NCI-H1436 (cell line): ENCODE results near the gene GPC1.
"Not testable (repeated sequence)": the region's sequence is repeated elsewhere in the genome, so short reads cannot be mapped to it uniquely, and the experiment has no call there.

Experiments
- DNase-seq: peaks from one replicate; lab custom pipeline; 2025; lab: John Stamatoyannopoulos, UW

Gene GPC1, protein sequence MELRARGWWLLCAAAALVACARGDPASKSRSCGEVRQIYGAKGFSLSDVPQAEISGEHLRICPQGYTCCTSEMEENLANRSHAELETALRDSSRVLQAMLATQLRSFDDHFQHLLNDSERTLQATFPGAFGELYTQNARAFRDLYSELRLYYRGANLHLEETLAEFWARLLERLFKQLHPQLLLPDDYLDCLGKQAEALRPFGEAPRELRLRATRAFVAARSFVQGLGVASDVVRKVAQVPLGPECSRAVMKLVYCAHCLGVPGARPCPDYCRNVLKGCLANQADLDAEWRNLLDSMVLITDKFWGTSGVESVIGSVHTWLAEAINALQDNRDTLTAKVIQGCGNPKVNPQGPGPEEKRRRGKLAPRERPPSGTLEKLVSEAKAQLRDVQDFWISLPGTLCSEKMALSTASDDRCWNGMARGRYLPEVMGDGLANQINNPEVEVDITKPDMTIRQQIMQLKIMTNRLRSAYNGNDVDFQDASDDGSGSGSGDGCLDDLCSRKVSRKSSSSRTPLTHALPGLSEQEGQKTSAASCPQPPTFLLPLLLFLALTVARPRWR

DNA sequence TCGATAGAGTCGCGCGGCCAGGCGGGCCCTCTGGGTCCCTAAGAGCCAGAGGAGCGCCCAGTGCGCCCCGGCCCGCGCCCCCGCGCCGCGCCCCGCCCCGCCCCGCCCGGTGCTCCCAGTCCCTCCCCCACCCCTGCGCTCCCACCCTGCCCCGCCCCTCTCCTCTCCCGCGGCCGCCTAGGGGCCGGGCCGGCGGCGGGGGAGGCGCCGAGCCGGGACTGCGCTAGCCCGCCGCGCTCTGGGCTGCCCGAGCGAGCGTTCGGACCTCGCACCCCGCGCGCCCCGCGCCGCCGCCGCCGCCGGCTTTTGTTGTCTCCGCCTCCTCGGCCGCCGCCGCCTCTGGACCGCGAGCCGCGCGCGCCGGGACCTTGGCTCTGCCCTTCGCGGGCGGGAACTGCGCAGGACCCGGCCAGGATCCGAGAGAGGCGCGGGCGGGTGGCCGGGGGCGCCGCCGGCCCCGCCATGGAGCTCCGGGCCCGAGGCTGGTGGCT lies at the start of gene GPC1:
Gene GPC1, plus strand, starts transcription at position 207 of the 491 bp plus-strand sequence. Its CDS starts 256 bp downstream, at position 463.
- peak; percentile 75 for DNase-seq

DNA sequence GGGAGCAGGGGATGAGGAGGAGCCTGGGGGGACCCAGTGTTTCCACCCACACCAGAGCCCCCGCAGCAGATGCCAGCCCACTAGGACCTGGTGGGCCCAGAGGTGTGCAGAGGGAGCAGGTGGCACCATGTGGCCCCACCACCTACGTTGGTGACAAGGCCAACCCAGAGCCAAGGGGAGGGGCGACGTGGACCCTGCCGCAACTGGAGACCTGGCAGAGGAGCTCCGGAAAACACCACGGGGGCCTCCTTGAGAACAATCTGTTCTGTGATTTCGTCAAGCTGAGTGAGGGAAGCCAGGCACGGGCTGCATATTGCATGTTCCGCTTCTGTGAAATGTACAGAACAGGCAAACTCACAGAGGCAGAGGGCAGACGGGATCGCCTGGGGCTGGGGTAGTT lies 49.1 kb upstream of the GPC1 start:
- DNase-seq = no peak

DNA sequence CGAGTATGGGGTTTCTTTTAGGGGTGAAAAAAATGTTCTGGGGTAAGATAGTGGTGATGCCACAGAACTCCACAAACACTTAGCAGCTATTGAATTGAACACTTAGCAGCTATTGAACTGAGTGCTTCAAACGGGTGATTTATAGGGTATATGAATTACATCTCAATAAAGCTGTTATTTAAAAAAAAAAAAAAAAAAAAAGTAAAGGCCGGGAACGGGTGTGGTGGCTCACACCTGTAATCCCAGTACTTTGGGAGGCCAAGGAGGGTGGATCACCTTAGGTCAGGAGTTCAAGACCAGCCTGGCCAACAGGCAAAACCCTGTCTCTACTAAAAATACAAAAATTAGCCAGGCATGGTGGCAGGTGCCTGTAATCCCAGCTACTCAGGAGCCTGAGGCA lies 48.7 kb upstream of the GPC1 start:
- DNase-seq = not testable (repeated sequence)

DNA sequence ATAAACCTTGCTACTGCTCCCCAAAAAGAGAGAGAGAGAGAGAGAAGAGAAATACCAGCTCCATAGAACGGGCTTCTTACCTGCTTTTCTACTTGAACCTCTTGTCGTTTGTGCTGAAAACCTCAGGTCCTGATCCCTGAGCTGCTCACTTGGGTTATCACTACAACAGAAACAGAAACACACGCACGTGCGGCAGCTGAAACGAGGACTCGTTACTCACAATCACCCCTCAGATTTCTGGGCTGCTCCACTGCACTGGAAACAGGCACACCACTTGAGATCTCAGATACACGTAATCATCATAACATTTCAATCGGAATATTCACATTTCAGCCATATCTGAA lies 48.2 kb upstream of the GPC1 start:
- DNase-seq = no peak

DNA sequence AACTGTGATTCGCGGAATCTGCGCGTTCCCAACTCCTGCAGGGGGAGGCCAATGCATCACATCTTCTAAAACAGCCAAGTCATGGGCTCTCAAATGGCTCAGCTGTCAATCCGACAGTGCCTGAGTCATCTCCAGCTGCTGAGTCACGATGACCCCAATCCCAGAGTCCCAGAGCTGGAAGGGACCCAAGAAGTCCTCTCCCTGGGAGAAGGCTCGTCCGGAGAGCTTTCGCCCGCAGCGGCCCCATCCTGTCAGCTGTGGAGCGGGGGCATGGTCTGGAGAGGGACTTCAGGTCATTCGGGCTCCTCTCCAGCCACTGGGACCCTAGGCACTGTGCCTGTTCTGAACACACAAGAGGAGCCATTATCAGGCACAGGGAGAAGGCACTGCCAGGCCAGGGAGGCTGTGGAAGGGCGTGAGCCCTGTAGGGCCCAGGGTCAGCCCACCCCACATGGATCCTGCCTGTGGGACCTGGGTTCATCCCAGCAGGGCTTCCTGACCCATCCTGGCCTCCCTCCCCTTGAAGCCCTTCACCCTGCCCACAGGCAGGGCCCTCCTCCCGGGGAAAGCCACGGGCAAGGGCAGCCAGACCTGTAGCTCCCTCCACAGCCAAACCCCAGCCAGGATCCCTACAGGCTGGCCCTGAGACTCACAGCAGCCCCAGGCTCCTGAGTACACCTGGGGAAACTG lies 47.6 kb upstream of the GPC1 start:
- DNase-seq = no peak

DNA sequence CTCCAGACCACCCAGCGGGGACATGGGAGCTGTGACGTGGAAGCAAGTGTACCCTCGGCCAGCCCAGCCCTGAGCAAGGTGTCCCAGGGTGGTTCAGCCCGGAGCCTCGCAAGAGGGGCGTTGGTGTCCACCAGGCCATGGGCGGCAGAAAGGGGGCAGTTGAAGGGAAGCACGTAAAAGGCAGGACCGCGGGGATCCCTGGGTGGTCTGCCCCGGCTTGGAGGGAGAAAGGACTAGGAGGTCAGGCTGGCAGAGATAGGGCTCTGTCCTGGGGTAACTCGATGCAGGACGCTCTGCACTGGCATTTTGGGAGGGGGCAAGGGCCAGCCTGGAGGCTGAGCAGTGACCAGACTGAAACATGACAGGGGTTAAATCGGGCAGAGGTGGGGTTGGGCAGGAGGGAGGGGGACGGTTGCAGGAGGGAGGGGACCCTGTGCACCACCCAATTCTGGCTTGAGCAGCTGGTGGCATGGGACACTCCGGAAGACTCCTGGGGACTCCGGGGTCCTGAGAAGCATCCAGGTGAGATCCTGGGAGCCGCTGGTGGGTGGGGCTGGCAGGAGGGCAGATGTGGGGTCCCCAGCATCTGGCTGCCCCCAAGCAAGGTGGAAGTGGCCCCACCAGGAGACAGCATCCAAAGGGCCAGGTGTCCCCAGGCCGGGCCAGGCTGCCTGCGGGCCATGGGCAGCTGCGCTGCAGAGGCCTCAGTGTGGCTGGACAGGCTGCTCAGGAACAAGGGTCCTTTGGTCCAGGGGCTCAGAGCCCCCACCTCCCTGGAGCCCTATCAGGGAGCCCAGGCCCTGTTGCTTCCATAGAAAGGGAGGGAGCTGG lies 46.8 kb upstream of the GPC1 start:
- DNase-seq = no peak

DNA sequence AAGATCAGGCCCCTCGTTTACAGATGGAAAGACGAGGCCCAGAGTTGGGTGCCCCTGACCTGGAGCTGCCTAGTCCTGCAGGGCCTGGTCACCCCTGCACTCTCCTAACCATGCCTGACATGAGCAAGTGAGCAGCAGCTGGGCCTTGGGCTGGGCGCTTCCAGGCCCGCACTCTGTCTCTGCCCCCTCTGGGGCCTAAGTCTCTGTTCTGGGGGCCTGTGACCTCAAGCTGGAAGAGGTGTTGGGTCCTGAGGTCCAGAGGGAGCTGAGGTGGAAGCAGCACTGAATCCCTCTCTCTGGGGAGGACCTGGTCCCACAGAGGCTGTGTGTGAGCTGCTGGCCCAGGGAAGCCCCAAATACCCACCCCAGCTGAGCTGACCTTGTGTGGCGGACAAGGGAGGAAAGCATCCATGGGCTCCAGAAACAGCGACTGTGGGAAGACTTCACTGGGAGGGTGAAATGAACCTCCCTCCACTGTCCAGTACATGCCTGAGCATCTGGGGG lies 46.1 kb upstream of the GPC1 start:
- DNase-seq = no peak

DNA sequence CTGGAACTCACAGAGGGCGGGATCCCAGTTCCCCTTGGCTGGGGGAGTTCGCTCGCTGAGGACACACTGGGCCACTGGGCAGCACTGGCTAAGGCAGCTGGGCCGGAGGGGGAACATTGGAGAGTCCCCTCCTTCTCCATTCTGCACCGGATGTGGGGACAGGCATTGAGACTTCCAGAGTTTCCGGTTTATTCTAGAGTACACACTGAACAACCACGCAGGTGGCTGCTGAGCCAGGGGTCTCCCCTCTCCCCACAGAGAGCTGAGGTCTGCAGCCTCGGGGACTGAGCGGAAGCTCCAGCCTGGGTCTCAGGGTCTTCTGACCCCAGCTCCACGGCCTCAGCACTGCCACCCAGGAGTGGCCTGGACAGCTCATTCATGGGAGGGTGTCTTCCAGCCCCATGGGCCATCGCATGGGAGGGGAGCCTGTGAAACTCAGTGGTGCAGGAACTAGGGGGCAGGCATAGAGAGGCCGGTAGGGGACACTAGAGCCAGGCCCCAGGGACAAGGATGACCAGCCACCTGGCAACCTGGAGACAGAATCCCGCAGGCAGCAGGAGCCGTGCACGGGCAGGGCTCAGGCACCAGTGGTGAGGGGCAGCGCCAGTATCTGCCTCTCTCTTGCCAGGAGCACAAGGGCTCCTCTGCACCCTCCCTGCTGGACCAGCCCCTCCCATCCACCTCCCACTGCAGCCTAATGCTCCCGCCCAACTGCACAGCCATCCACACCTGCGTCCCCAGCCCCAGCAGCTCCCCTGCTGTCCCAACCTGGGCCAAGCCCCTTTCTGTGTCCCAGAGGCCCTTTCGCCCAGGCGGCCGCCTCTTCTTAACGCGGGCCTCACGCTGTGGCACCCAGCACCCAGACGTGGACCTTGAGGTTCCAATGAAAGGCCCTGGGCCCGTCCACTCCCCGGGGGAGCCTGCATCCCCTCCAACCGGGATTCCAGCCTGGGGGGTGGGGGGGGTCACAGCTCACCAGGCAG lies 45.1 kb upstream of the GPC1 start:
- no peak for DNase-seq

DNA sequence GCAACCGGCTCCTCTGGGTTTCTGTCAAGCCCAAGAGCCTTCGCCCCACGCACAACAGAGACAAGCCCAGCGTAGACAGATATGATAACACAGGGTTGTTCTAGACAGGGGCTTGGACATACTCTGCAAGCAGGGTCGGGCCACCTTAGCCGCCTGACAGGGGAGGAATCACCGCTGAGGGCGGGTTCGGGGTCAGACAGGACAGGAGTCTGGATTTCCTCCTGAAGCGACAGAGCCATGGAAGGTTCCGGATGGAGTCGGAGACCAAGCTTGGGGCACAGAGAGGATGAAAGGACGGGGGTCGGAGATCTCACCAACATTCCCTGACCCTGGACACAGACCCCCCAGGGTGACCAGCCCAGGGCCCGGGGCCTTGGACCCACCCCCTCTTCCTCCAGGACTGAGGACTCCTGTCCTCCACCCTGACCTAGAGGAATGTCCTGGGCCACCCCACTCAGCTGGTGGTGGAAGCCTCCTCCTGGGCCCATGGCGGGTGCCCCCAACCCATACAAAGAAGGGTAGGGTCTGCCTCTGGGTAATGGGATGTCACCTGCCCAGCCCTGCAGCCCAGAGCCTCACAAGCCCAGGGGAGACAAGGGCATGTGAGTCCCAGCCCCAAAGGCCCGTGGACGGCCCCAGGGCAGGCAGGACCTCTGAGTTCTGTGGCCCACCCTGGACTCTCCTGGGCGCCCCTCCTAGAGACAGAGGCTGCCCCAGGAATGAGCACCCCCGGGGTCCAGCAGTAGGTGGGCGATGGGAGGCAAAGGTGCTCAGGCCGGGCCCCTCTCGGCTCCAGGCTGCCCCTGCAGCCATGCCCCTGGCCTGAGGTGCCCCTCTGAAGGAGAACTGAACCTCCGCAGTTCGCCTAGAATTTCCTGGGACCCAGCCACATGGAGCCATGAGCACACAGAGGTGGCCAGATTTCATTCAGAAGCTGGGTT lies 44.1 kb upstream of the GPC1 start:
- DNase-seq = no peak

DNA sequence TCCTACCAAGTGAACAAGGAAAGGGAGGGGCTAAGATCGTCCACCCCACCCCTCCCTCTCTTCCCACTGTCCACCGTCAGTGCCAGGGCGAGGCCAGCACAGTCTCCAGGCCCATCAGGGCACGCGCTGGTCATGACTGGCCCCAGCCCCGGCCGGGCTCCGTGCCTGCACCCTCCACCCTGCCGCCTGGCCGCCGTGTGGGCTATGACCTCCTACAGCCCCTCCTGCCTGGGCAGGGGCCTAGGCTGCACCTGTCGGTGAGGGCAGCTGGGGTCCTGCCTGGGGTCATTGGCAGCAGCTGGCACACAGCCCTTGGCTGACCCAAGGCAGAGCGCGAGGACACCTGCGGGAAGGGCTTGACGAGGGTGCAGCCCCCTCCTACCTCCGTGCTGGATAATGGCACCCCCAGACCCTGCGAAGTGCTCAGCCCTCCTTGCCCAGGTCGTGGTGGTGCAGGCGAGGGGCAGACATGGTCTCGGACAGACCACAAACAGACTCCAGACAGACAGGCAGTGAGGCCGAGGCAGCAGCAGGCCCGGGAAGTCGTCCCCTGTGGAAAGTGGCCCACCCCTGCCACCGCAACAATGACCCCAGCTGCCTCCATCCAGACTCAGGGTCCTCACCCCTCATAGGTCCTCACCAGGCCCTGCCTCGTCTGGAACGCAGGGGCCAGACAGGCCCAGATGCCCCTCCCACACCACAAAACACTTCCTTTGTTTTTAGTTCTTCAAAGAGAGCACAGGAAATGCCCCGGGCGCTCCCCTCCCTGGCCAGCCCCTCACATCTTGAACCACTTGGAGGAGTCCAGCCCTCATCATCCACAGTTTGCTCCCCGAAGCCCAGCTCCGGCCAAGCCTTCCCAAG lies 43.1 kb upstream of the GPC1 start:
- no peak for DNase-seq

DNA sequence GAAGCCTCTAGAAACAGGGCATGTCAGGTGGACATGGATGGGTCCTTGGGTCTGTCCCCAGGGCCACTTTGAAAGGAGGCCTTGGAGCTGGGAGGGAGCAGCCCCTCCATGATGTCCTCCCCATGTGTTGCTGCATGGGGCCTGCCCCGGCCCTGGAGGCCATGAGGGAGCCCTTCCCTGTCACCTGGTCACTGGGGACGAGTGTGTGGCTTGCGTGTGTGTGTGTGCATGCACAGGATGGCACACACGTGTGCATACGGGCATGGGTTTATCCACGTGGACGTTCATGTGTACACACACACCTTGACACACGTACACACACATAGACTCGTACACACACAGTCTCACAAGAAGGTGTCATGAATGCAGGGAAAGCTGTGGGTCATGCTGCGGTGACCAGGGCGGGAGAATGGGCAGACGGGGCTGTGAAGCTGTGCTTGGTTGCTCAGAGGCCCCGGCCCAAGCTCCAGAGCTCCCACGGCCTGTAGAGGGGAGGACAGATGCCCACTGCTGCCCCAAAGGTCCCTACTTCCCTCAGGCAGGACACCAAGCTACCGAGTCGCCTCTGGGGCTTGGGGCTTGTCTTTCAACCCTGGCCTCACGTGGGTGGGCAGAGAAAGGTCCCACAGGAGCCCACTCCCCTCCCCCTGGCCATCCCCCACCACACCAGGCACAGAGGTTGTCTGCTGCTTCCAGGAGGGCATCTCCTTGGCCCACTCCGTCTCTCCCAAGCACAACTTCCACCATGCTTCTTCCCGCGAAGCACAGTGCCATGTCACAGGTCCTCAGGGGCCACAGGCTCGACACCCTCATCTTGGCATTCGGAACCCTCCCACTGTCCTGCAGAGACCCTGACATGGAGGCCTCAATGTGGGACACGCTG lies 42.3 kb upstream of the GPC1 start:
- no peak for DNase-seq

DNA sequence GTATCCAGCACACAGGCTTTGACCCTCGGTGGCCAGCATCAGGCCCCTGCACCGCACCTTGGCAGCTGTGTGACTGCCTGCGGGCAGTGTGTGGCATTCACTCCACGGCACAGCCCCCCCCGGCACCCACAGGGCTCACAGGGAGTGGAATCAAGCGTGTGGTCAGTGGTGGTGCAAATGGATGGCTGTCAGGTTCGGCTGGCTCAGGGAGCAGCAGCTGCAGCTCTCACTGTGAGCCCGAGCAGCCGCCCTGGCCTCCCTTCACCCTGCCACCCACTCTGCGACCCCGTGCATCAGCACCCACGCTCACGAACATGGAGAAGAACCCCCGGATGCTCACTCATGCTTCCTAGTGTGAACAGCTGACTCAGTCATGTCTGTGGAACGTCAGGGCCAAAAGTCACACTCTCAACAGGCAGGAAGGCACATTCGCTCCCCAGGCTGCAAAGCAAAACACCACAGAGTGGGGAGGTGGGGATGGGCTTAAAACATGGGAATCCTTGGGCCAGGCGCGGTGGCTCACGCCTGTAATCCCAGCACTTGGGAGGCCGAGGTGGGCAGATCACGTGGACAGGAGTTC lies 41.5 kb upstream of the GPC1 start:
- DNase-seq = no peak

DNA sequence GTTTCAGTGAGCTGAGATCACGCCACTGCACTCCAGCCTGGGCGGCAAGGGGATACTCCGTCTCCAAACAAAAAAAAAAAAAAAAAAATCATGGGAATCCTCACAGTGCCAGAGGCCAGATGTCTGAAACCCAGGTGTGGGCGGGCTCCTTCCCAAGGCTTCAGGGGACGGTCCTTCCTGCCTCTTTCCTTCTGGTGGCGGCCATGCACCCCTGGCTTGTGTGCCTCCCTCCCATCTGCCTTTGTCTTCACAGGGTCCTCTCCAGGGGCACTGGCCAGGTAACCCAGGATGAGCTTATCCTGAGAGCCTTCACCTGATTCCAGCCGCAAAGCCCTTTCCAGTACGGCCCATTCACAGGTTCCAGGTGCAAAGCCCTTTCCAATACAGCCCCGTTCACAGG lies 40.9 kb upstream of the GPC1 start:
- DNase-seq = no peak

DNA sequence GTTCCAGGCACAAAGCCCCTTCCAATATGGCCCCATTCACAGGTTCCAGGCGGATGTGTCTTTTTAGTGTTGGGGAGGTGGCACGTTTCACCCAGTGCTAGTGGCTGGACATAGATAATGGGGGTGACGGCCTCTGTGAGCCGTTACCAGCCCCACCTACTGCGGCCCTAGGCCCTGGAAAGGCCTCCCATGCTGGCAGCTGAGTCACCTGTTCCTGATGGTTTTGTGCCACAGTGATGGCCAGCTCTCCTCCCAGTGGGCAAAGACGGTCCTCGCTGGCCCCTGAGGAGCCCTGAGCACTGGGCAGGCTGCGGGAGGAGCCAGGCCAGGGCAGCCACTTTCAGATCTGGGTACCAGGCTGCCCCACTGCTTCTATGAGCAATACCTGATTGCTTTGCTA lies 40.0 kb upstream of the GPC1 start:
- DNase-seq = no peak

DNA sequence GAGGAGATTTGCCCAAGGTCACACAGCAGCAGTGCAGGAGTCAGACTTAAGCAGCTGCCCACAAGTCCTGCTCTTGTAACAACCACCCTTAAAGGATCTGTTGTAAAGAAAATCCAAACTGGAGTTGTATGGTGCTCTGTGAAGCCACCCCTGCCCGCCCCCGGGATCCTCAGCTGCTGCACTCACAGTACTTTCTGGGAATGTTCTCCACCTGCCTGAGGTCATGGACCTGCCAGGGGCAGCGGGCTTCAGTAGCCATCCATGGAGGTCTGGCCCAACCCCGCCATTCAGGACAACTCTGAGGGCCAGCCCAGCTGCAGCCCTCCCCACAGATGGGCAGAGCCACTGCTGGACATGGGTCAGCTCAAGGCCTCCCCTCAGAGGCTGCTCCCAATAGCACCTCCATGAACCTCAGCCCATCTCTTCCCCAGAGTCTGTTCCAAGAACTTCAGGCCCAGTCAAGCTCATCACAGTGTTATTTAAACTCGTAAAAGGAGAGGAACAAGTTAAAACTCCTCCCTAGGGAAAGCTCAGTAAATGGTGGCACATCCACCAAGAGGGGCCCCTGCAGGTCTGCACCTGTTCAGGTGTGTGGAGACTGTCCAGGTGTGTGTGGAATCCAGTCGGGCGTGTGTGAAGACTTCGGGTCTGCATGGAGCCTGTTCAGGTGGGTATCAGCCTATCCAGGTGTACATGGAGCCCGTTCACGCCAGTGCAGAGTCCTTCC lies 39.4 kb upstream of the GPC1 start:
- no peak for DNase-seq
